Chondrocyte (in vitro differentiated cells): ENCODE data around the gene PDE11A. TPM values are rescaled to one million over a fixed set of nuclear protein-coding genes. Genes with fewer than 3 reads are reported as not detected.

ENCODE experiments used
- DNase-seq: peaks from one replicate; pipeline ENCODE4 v3.0.0; 2021; ENCODE audit warnings: mixed read lengths, low spot score
- H3K27ac Mint-ChIP-seq: one replicate; pipeline ENCODE4 v1.8.0; 2021; ENCODE audit warnings: mild to moderate bottlenecking, moderate library complexity, mixed read lengths; ENCODE audit not compliant: unreplicated experiment
- H3K27me3 Mint-ChIP-seq: 2 replicates; pipeline ENCODE4 v1.8.0; 2021; ENCODE audit warnings: low read depth, mixed read lengths
- H3K36me3 Mint-ChIP-seq: 2 replicates; pipeline ENCODE4 v1.8.0; 2021; ENCODE audit warnings: low read depth, mixed read lengths
- H3K4me1 Mint-ChIP-seq: 2 replicates; pipeline ENCODE4 v1.8.0; 2021; ENCODE audit warnings: low read depth, mild to moderate bottlenecking, mixed read lengths
- H3K4me3 Mint-ChIP-seq: one replicate; pipeline ENCODE4 v1.8.0; 2021; ENCODE audit warnings: mild to moderate bottlenecking, moderate library complexity, mixed read lengths; ENCODE audit not compliant: unreplicated experiment
- H3K9me3 Mint-ChIP-seq: 2 replicates; pipeline ENCODE4 v1.8.0; 2021; ENCODE audit warnings: low read depth, mixed read lengths
- total RNA-seq: library from RNA; stranded (reverse); gene quantifications from 3 replicates; pipeline ENCODE4 v1.2.1, GENCODE V29; 2021
- TF ChIP-seq, protein P1 (sequence below): fragments of 200-600 bp; sonication (generic); IDR thresholded peaks from 2 replicates; pipeline ENCODE4 v1.5.0; 2021; ENCODE audit warnings: antibody characterized with exemption, mild to moderate bottlenecking, moderate library complexity

Gene PDE11A
- total RNA-seq, 1 donor from 2014 or later: 2.1 TPM

DNA sequence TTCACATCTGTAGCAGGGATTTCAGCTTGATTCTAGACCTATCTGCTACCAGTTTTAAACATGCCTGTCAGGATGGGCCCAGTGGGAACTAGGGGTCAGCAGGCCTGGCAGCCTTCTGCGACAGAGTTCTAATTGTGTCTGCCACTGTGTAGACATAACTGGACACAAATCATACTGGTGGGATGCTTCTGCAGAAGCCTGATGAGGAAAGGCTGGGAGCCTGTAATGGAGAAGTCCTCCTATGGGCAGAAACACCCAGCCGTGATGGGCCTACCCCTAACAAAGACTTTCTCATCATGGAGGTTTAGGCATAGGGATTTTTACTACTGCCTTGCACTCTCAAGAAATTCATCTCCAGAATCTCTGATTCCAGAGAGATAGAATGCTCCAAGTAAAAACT is 166.9 kb downstream of the PDE11A start:
- DNase-seq: no peak
- H3K9me3 Mint-ChIP-seq: no peaks in the 10 kb centered on the region
- H3K27me3 Mint-ChIP-seq: peaks cover 2% of the 10 kb centered on the region
- peaks cover 22% of the 10 kb centered on the region for H3K4me1 Mint-ChIP-seq
- no peak overlapping the region for H3K27ac Mint-ChIP-seq
- TF ChIP-seq, protein P1, sequence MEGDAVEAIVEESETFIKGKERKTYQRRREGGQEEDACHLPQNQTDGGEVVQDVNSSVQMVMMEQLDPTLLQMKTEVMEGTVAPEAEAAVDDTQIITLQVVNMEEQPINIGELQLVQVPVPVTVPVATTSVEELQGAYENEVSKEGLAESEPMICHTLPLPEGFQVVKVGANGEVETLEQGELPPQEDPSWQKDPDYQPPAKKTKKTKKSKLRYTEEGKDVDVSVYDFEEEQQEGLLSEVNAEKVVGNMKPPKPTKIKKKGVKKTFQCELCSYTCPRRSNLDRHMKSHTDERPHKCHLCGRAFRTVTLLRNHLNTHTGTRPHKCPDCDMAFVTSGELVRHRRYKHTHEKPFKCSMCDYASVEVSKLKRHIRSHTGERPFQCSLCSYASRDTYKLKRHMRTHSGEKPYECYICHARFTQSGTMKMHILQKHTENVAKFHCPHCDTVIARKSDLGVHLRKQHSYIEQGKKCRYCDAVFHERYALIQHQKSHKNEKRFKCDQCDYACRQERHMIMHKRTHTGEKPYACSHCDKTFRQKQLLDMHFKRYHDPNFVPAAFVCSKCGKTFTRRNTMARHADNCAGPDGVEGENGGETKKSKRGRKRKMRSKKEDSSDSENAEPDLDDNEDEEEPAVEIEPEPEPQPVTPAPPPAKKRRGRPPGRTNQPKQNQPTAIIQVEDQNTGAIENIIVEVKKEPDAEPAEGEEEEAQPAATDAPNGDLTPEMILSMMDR: no peak
- H3K36me3 Mint-ChIP-seq: no peaks in the 10 kb centered on the region
- H3K4me3 Mint-ChIP-seq: no peak overlapping the region

DNA sequence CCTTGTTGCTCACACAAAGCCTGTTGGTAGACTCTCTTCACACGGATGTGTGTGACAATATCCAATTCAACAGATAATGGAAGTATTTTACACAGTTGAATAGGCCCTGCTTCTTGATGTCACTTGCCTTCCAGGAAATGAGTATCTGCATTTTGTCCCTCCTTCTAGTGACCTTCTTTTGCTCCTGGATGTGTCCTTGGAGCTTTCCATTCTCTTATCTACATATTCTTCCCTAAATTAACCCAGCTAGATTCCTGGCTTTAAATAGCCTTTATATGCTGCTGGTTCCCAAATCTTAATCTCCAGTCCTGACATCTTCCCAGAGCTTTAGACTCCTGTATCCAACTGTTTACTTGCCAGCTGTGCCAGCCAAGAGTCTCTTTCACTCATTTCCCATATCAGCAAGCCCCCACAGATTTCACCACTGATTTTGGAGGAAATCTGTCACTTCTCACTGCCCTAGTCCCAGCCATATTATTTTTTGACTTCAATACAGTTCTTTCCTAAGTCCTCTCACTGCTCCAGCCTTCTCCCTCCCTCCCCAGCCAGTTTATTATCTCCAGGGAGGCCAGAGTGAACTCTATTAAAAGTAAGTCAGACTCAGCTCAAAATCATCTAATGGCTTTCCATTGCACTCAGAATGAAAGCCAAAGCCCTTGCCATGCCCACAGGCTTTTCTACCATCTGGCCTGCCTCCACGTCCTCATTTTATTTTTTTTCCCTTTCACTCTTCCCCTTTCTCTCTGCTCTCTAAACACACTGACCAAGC is 170.0 kb downstream of the PDE11A start:
- H3K27ac Mint-ChIP-seq: no peak overlapping the region
- H3K27me3 Mint-ChIP-seq: peaks cover 2% of the 10 kb centered on the region

DNA sequence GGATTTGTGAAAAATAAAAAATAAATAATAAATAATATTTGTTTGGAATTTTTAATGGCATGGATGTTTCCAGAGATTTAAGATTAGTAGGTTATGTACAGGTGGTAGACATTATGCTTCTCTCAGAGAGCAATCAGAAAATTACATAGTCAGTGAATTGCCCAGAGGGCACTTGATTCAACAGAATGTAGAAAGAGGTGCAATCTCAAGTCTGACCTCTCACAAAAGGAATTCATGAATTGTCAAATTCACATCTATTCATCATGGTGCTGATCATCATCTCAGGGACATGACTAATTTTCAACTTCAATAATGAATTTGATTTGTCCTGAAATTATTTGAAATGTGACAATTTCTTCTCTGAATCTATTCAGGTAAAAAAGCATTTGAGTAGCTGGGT is 172.5 kb downstream of the PDE11A start:
- Mint-ChIP-seq H3K27me3 (no peaks in the 10 kb centered on the region), H3K36me3 (no peaks in the 10 kb centered on the region), H3K27ac (no peak overlapping the region), H3K4me3 (no peak overlapping the region), H3K4me1 (no peaks in the 10 kb centered on the region), H3K9me3 (no peaks in the 10 kb centered on the region)
- DNase-seq: no peak
- TF ChIP-seq, protein P1: no peak

More for the DNA sequence above, 170.0 kb downstream of the PDE11A start:
- DNase-seq: no peak
- H3K4me3 Mint-ChIP-seq: no peak overlapping the region
- TF ChIP-seq, protein P1: no peak
- H3K4me1 Mint-ChIP-seq: peaks cover 10% of the 10 kb centered on the region
- H3K36me3 Mint-ChIP-seq: no peaks in the 10 kb centered on the region
- no peaks in the 10 kb centered on the region for H3K9me3 Mint-ChIP-seq

DNA sequence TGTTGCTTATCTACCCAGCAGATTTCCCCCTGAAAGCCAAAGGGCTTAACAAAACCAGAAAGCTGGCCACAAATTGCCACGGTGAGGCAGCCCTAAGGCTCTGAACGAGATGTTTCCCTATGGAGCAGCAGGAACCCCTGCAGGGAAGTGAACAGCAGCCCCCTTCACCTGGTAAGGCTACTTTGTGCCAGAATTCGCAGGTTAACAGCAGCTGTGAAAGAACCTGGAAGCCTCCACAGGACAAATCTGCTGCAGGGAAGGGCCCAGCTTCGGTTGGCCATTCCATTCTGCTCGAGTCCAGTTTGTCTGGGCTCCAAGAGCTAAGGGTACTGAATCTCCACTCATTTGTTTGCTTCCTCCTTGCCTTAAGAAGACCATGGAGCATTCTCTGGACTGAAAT is 175.3 kb downstream of the PDE11A start:
- Mint-ChIP-seq H3K27ac (no peak overlapping the region), H3K27me3 (peaks cover 2% of the 10 kb centered on the region), H3K4me3 (no peak overlapping the region), H3K4me1 (no peaks in the 10 kb centered on the region), H3K9me3 (no peaks in the 10 kb centered on the region), H3K36me3 (no peaks in the 10 kb centered on the region)
- DNase-seq: no peak
- TF ChIP-seq, protein P1: no peak

DNA sequence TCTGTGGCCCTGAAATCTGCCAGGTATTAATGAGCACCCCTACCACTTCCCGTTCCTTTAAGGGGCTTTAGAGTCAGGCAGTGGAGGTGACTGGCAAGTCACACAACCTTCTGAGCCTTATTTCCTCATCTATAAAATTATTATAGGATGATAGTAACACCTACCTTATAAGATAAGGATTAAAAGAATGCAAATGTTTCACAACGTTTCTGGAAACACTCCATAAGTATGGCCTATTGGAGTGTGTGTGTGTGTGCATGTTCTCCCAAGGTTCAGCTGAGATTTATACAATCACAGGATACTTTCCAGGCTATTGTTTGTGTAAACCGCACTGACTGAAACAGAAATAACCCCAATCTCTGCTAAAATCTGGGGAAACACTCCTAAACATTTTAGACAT is 176.0 kb downstream of the PDE11A start:
- no peak for DNase-seq
- peaks cover 4% of the 10 kb centered on the region for H3K27me3 Mint-ChIP-seq
- H3K4me1 Mint-ChIP-seq: no peaks in the 10 kb centered on the region
- H3K9me3 Mint-ChIP-seq: peaks cover 3% of the 10 kb centered on the region
- H3K4me3 Mint-ChIP-seq: no peak overlapping the region
- H3K27ac Mint-ChIP-seq: no peak overlapping the region
- TF ChIP-seq, protein P1: no peak
- H3K36me3 Mint-ChIP-seq: no peaks in the 10 kb centered on the region
